Liver (tissue), 9 donors: ENCODE measurements around the gene HSD17B12. TPM values are rescaled to one million over a fixed set of nuclear protein-coding genes. Genes with fewer than 3 reads are reported as not detected.

Source experiments
- DNase-seq: peaks from one replicate; pipeline ENCODE4 v3.0.0-alpha.2; 2017; ENCODE audit warnings: low spot score
- H3K27ac ChIP-seq, 2 donors: one replicate each; pipeline ENCODE4 v1.7.0; 2013; ENCODE audit warnings: inconsistent platforms in 2 of 2, low read length in 2 of 2, control low read depth in 1 of 2, low read depth in 1 of 2, mild to moderate bottlenecking in 1 of 2
- H3K27me3 ChIP-seq, 4 donors: one replicate each; pipeline versions ENCODE4 v1.6.1 to v1.7.0; 2013; ENCODE audit warnings: low read length in 3 of 4, inconsistent platforms in 1 of 4, mild to moderate bottlenecking in 1 of 4, moderate library complexity in 1 of 4; ENCODE audit not compliant: control insufficient read depth in 4 of 4, insufficient read depth in 4 of 4
- H3K36me3 ChIP-seq, 4 donors: one replicate each; pipeline versions ENCODE4 v1.6.1 to v1.7.0; 2013; ENCODE audit warnings: low read length in 3 of 4, mild to moderate bottlenecking in 3 of 4, low read depth in 1 of 4, moderate library complexity in 1 of 4; ENCODE audit not compliant: control insufficient read depth in 4 of 4, insufficient read depth in 3 of 4
- H3K4me1 ChIP-seq, 4 donors: one replicate each; pipeline versions ENCODE4 v1.6.1 to v1.7.0; 2013; ENCODE audit warnings: low read length in 3 of 4, mild to moderate bottlenecking in 3 of 4, moderate library complexity in 1 of 4; ENCODE audit not compliant: control insufficient read depth in 4 of 4, insufficient read depth in 4 of 4
- H3K4me3 ChIP-seq, 3 donors: one replicate each; pipeline versions ENCODE4 v1.6.1 to v1.7.0; 2013; ENCODE audit warnings: low read length in 3 of 3, control low read depth in 1 of 3, low read depth in 1 of 3, mild to moderate bottlenecking in 1 of 3
- H3K9ac ChIP-seq, 2 donors: one replicate each; pipeline ENCODE4 v1.7.0; 2013; ENCODE audit warnings: low read length in 2 of 2, mild to moderate bottlenecking in 2 of 2, moderate library complexity in 2 of 2, control low read depth in 1 of 2, low read depth in 1 of 2
- H3K9me3 ChIP-seq, 4 donors: one replicate each; pipeline versions ENCODE4 v1.6.1 to v1.7.0; 2013; ENCODE audit warnings: low read length in 3 of 4; ENCODE audit not compliant: control insufficient read depth in 4 of 4
- CTCF ChIP-seq: fragments of 150-350 bp; IDR thresholded peaks from 2 replicates; pipeline ENCODE4 v1.5.1; 2017; ENCODE audit warnings: improper control_type of control experiment, low read depth, low read length; ENCODE audit not compliant: missing input control
- FOXA2 ChIP-seq: IDR thresholded peaks from 2 replicates; pipeline ENCODE4 v1.6.1; 2016; ENCODE audit warnings: antibody characterized with exemption
- GABPA ChIP-seq, 2 donors: IDR thresholded peaks in 1 of 2; conservative IDR thresholded peaks in 1 of 2; 2 replicates each; pipeline ENCODE4 v1.6.1; 2016; ENCODE audit warnings: antibody characterized with exemption in 2 of 2, mild to moderate bottlenecking in 1 of 2, moderate library complexity in 1 of 2
- HNF4G ChIP-seq: IDR thresholded peaks from 2 replicates; pipeline ENCODE4 v1.6.1; 2016; ENCODE audit warnings: antibody characterized with exemption
- JUND ChIP-seq, 2 donors: IDR thresholded peaks; 2 replicates each; pipeline ENCODE4 v1.6.1; 2016; ENCODE audit warnings: antibody characterized with exemption in 2 of 2
- RAD21 ChIP-seq, 2 donors: IDR thresholded peaks; 2 replicates each; pipeline ENCODE4 v1.6.1; 2016; ENCODE audit warnings: antibody characterized with exemption in 2 of 2, mild to moderate bottlenecking in 2 of 2
- REST ChIP-seq: IDR thresholded peaks from 2 replicates; pipeline ENCODE4 v1.6.1; 2016; ENCODE audit warnings: antibody characterized with exemption, mild to moderate bottlenecking
- SP1 ChIP-seq: IDR thresholded peaks from 2 replicates; pipeline ENCODE4 v1.6.1; 2018; ENCODE audit warnings: antibody characterized with exemption, mild to moderate bottlenecking
- TAF1 ChIP-seq: conservative IDR thresholded peaks from 2 replicates; pipeline ENCODE4 v1.6.1; 2016; ENCODE audit warnings: antibody characterized with exemption, mild to moderate bottlenecking
- YY1 ChIP-seq: IDR thresholded peaks from 2 replicates; pipeline ENCODE4 v1.6.1; 2016; ENCODE audit warnings: antibody characterized with exemption, mild to moderate bottlenecking
- ZBTB33 ChIP-seq: IDR thresholded peaks from 2 replicates; pipeline ENCODE4 v1.6.1; 2016; ENCODE audit warnings: antibody characterized with exemption
- WGBS: extraction: QIAGEN DNeasy Blood & Tissue Kit; methylation state at CpG from one replicate; pipeline ENCODE4 v1.1.7; 2013; 5-methylcytosine and 5-hydroxymethylcytosine counted together
- polyA plus RNA-seq, 2 donors: library from polyadenylated mRNA; stranded (reverse) in 1 of 2; unstranded in 1 of 2; fragments of 200-250 nt in 1 of 2; fragments of >200 nt in 1 of 2; fragmentation: Nextera tagmentation in 1 of 2; extraction: Ambion mirVana in 1 of 2; gene quantifications; one replicate each; pipeline versions ENCODE4 v1.2.1 to v1.2.3, GENCODE V29; 2013 to 2015
- total RNA-seq, 2 donors: library from RNA; depleted of rRNA; stranded (reverse); fragments of >200 nt; gene quantifications; one replicate each; pipeline ENCODE4 v1.2.3, GENCODE V29; 2014
- donor health status: healthy.
- donor health status: healthy.
- donor health status: healthy.
- donor health status: healthy.
- donor health status: healthy.

HSD17B12 gene
- total and polyA plus RNA-seq, 4 donors = 50.3 to 126 (median 68.3) TPM

- no peak overlapping the region for H3K4me3 ChIP-seq
- H3K27me3 ChIP-seq = no peaks in the 10 kb centered on the region
- no peak overlapping the region for H3K27ac ChIP-seq
- H3K36me3 ChIP-seq = peaks cover 0 to 5% (median 1%) of the 10 kb centered on the region in 4 donors
- no peaks in the 10 kb centered on the region for H3K4me1 ChIP-seq
- WGBS = 96% methylated on average over 3 of the region's 3 CpGs
- H3K9ac ChIP-seq = no peak overlapping the region
- no peak for TF ChIP-seq RAD21 (IDR thresholded peaks at IDR 0.05)
- TF ChIP-seq GABPA (IDR thresholded peaks at IDR 0.05 in 1 of 2, conservative IDR thresholded peaks at IDR 0.05 in 1 of 2) = no peak
- no peak for TF ChIP-seq REST
- TF ChIP-seq CTCF = no peak
- TF ChIP-seq TAF1 = no peak
- TF ChIP-seq SP1 = no peak
- no peak for TF ChIP-seq FOXA2
- TF ChIP-seq HNF4G = no peak
- no peaks in the 10 kb centered on the region for H3K9me3 ChIP-seq
- DNase-seq = no peak
These were observed 126.4 kb downstream of the HSD17B12 start for GRCh38 chr11:43806976-43807375.

GRCh38 chr11:43810929-43811596 is 130.5 kb downstream of the HSD17B12 start:
- no peak overlapping the region for H3K9ac ChIP-seq
- TF ChIP-seq SP1 (no peak), JUND (IDR thresholded peaks at IDR 0.05) (no peak), TAF1 (no peak), REST (no peak), YY1 (no peak), RAD21 (IDR thresholded peaks at IDR 0.05) (peak in 1 of 2 donors; percentile 11), ZBTB33 (no peak)
- 90% methylated on average over 7 of the region's 7 CpGs for WGBS
- DNase-seq = no peak
- no peaks in the 10 kb centered on the region for H3K9me3 ChIP-seq
- no peaks in the 10 kb centered on the region for H3K27me3 ChIP-seq
- H3K36me3 ChIP-seq = peaks cover 0 to 4% (median 2%) of the 10 kb centered on the region in 4 donors
- H3K27ac ChIP-seq = no peak overlapping the region
- H3K4me1 ChIP-seq = no peaks in the 10 kb centered on the region
- no peak overlapping the region for H3K4me3 ChIP-seq
